Effector memory CD4-positive, alpha-beta T cell (primary cell): ENCODE results near the gene OPRM1.

Experiments used
- DNase-seq, 3 donors: peaks; one replicate each; pipeline ENCODE4 v3.0.0-alpha.2; 2020
- H3K27ac ChIP-seq: 2 replicates; pipeline ENCODE4 v1.7.0; 2013; ENCODE audit warnings: mild to moderate bottlenecking, low read length, moderate library complexity; ENCODE audit not compliant: insufficient read depth, poor library complexity, severe bottlenecking
- H3K27me3 ChIP-seq: replicated peaks from 2 replicates; pipeline ENCODE4 v1.7.0; 2013; ENCODE audit warnings: mild to moderate bottlenecking, low read length; ENCODE audit not compliant: insufficient read depth, control insufficient read depth, poor library complexity, severe bottlenecking
- H3K36me3 ChIP-seq: 2 replicates; pipeline ENCODE4 v1.7.0; 2013; ENCODE audit warnings: mild to moderate bottlenecking, low read length, moderate library complexity; ENCODE audit not compliant: control insufficient read depth, insufficient read depth
- H3K4me1 ChIP-seq: 2 replicates; pipeline ENCODE4 v1.7.0; 2013; ENCODE audit warnings: low read length, mild to moderate bottlenecking; ENCODE audit not compliant: control insufficient read depth, insufficient read depth, poor library complexity, severe bottlenecking
- H3K4me3 ChIP-seq: 2 replicates; pipeline ENCODE4 v1.7.0; 2013; ENCODE audit warnings: low read length, low read depth, mild to moderate bottlenecking; ENCODE audit not compliant: insufficient read depth, poor library complexity, severe bottlenecking
- H3K9me3 ChIP-seq: 2 replicates; pipeline ENCODE4 v1.7.0; 2013; ENCODE audit warnings: mild to moderate bottlenecking, low read length, moderate library complexity; ENCODE audit not compliant: control insufficient read depth

Gene OPRM1

GRCh38 chr6:154134471-154135147, 95.6 kb downstream of the OPRM1 start:
- Histone ChIP-seq H3K27ac (no peak overlapping the region), H3K9me3 (no peaks in the 10 kb centered on the region), H3K36me3 (no peaks in the 10 kb centered on the region), H3K4me1 (no peaks in the 10 kb centered on the region), H3K4me3 (no peak overlapping the region), H3K27me3 (no peaks in the 10 kb centered on the region)
- DNase-seq = no peak

GRCh38 chr6:154138793-154139192, 99.8 kb downstream of the OPRM1 start:
- Histone ChIP-seq H3K9me3 (no peaks in the 10 kb centered on the region), H3K27me3 (no peaks in the 10 kb centered on the region), H3K27ac (no peak overlapping the region), H3K4me3 (no peak overlapping the region), H3K36me3 (no peaks in the 10 kb centered on the region), H3K4me1 (no peaks in the 10 kb centered on the region)
- no peak for DNase-seq

- no peaks in the 10 kb centered on the region for H3K4me1 ChIP-seq
- DNase-seq = no peak
- H3K36me3 ChIP-seq = no peaks in the 10 kb centered on the region
- H3K27ac ChIP-seq = no peak overlapping the region
- H3K27me3 ChIP-seq = no peaks in the 10 kb centered on the region
- no peak overlapping the region for H3K4me3 ChIP-seq
- H3K9me3 ChIP-seq = no peaks in the 10 kb centered on the region
These were observed 100.9 kb downstream of the OPRM1 start for GRCh38 chr6:154139892-154140291.

GRCh38 chr6:154140743-154141142, 101.7 kb downstream of the OPRM1 start:
- DNase-seq = no peak

GRCh38 chr6:154143753-154144152, 104.7 kb downstream of the OPRM1 start:
- DNase-seq = no peak
- H3K4me3 ChIP-seq = no peak overlapping the region
- H3K36me3 ChIP-seq = no peaks in the 10 kb centered on the region

More at GRCh38 chr6:154140743-154141142, 101.7 kb downstream of the OPRM1 start:
- no peaks in the 10 kb centered on the region for H3K36me3 ChIP-seq
- no peaks in the 10 kb centered on the region for H3K9me3 ChIP-seq
- no peaks in the 10 kb centered on the region for H3K27me3 ChIP-seq
- no peak overlapping the region for H3K27ac ChIP-seq
- no peak overlapping the region for H3K4me3 ChIP-seq
- no peaks in the 10 kb centered on the region for H3K4me1 ChIP-seq

GRCh38 chr6:154154389-154154967, 115.4 kb downstream of the OPRM1 start:
- peak; percentile 20 to 61 (median 25) for DNase-seq
- Histone ChIP-seq H3K4me3 (no peak overlapping the region), H3K9me3 (no peaks in the 10 kb centered on the region), H3K27ac (peak overlapping the region; percentile 0), H3K36me3 (no peaks in the 10 kb centered on the region), H3K27me3 (no peaks in the 10 kb centered on the region), H3K4me1 (peaks cover 22% of the 10 kb centered on the region)

More at GRCh38 chr6:154143753-154144152, 104.7 kb downstream of the OPRM1 start:
- no peak overlapping the region for H3K27ac ChIP-seq
- no peaks in the 10 kb centered on the region for H3K27me3 ChIP-seq
- H3K4me1 ChIP-seq = no peaks in the 10 kb centered on the region
- H3K9me3 ChIP-seq = no peaks in the 10 kb centered on the region

- peak overlapping the region; percentile 44 for H3K4me3 ChIP-seq
- peak; percentile 33 to 43 (median 36) for DNase-seq
- H3K27me3 ChIP-seq = no peaks in the 10 kb centered on the region
- H3K27ac ChIP-seq = peak overlapping the region; percentile 66
- peaks cover 22% of the 10 kb centered on the region for H3K4me1 ChIP-seq
- no peaks in the 10 kb centered on the region for H3K9me3 ChIP-seq
- no peaks in the 10 kb centered on the region for H3K36me3 ChIP-seq
These were observed 117.3 kb downstream of the OPRM1 start for GRCh38 chr6:154156135-154156896.

GRCh38 chr6:154157082-154157481, 118.0 kb downstream of the OPRM1 start:
- peak overlapping the region; percentile 66 for H3K27ac ChIP-seq
- DNase-seq = no peak

GRCh38 chr6:154157706-154158105, 118.7 kb downstream of the OPRM1 start:
- DNase-seq = no peak
- no peaks in the 10 kb centered on the region for H3K36me3 ChIP-seq
- peak overlapping the region; percentile 66 for H3K27ac ChIP-seq
- no peaks in the 10 kb centered on the region for H3K9me3 ChIP-seq
- no peaks in the 10 kb centered on the region for H3K27me3 ChIP-seq
- H3K4me3 ChIP-seq = no peak overlapping the region
- peaks cover 22% of the 10 kb centered on the region for H3K4me1 ChIP-seq

More at GRCh38 chr6:154157082-154157481, 118.0 kb downstream of the OPRM1 start:
- Histone ChIP-seq H3K9me3 (no peaks in the 10 kb centered on the region), H3K4me1 (peaks cover 22% of the 10 kb centered on the region), H3K27me3 (no peaks in the 10 kb centered on the region), H3K36me3 (no peaks in the 10 kb centered on the region), H3K4me3 (peak overlapping the region; percentile 44)

GRCh38 chr6:154159126-154159525, 120.1 kb downstream of the OPRM1 start:
- no peak overlapping the region for H3K4me3 ChIP-seq
- no peak for DNase-seq
- no peak overlapping the region for H3K27ac ChIP-seq
- no peaks in the 10 kb centered on the region for H3K27me3 ChIP-seq
- H3K36me3 ChIP-seq = no peaks in the 10 kb centered on the region
- peaks cover 22% of the 10 kb centered on the region for H3K4me1 ChIP-seq
- H3K9me3 ChIP-seq = no peaks in the 10 kb centered on the region
